ENCODE data around the gene CALN1.

The CALN1 gene

GRCh38 chr7:72292118-72292517, 120.0 kb downstream of the CALN1 start:
- H3K36me3 ChIP-seq (ENCODE audit: insufficient read depth, low read length): no peaks in the 10 kb centered on the region
- TF ChIP-seq CTCF (IDR thresholded peaks at IDR 0.05; ENCODE audit: low read length) (no peak), EZH2 (IDR thresholded peaks at IDR 0.05; ENCODE audit: borderline replicate concordance, low read length) (no peak)
- H3K4me1 ChIP-seq (ENCODE audit: insufficient read depth, low read length, severe bottlenecking): no peaks in the 10 kb centered on the region
- no peak overlapping the region for H2AFZ ChIP-seq (ENCODE audit: low read length)
- no peaks in the 10 kb centered on the region for H3K9me2 ChIP-seq (ENCODE audit: low read depth, low read length)
- H3K27me3 ChIP-seq (ENCODE audit: insufficient read depth, low read length): no peaks in the 10 kb centered on the region
- no peak overlapping the region for H3K4me3 ChIP-seq (ENCODE audit: low read depth, low read length, poor library complexity, severe bottlenecking)
- no peaks in the 10 kb centered on the region for H4K20me1 ChIP-seq (ENCODE audit: insufficient read depth, low read length)
- no peaks in the 10 kb centered on the region for H3K79me2 ChIP-seq (ENCODE audit: insufficient read depth, low read length)
- H3K27ac ChIP-seq (ENCODE audit: low read depth, low read length, poor library complexity, severe bottlenecking): no peak overlapping the region
- no peaks in the 10 kb centered on the region for H3F3A ChIP-seq (ENCODE audit: insufficient read depth, low read length)
- no peaks in the 10 kb centered on the region for H3K9me3 ChIP-seq (ENCODE audit: low read length)
- no peak overlapping the region for H3K9ac ChIP-seq (ENCODE audit: low read length)
- H3K4me2 ChIP-seq (ENCODE audit: low read length): no peak overlapping the region

GRCh38 chr7:72286519-72286918, 125.6 kb downstream of the CALN1 start:
- Histone ChIP-seq H4K20me1 (ENCODE audit: insufficient read depth, low read length) (no peaks in the 10 kb centered on the region), H3K9me3 (ENCODE audit: low read length) (no peaks in the 10 kb centered on the region), H3K4me2 (ENCODE audit: low read length) (no peak overlapping the region), H3K36me3 (ENCODE audit: insufficient read depth, low read length) (no peaks in the 10 kb centered on the region), H3K79me2 (ENCODE audit: insufficient read depth, low read length) (no peaks in the 10 kb centered on the region), H2AFZ (ENCODE audit: low read length) (no peak overlapping the region), H3K9ac (ENCODE audit: low read length) (no peak overlapping the region), H3K27me3 (ENCODE audit: insufficient read depth, low read length) (no peaks in the 10 kb centered on the region; the same call in 1 of the 2 replicates), H3K9me2 (ENCODE audit: low read depth, low read length) (no peaks in the 10 kb centered on the region), H3K4me1 (ENCODE audit: insufficient read depth, low read length, severe bottlenecking) (no peaks in the 10 kb centered on the region), H3K27ac (ENCODE audit: low read depth, low read length, poor library complexity, severe bottlenecking) (no peak overlapping the region), H3K4me3 (ENCODE audit: low read depth, low read length, poor library complexity, severe bottlenecking) (no peak overlapping the region), H3F3A (ENCODE audit: insufficient read depth, low read length) (no peaks in the 10 kb centered on the region)
- TF ChIP-seq CTCF (IDR thresholded peaks at IDR 0.05; ENCODE audit: low read length) (no peak), EZH2 (IDR thresholded peaks at IDR 0.05; ENCODE audit: borderline replicate concordance, low read length) (no peak)

DNA sequence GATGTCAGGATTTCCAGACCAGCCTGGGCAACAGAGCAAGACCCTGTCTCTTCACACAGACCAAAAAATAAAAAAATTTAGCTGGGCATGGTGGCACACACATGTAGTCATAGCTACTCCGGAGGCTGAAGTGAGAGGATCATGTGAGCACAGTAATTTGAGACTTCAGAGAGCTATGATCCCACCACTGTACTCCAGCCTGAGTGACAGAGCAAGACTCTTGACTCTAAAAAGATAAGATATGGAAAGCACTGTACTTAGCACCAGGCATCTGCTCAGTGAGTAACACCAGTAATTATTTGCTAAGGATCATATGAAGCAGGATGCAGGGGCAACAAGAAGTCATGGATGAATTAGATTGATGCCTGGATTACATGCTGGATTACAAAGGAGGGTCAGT, 128.8 kb downstream of the CALN1 start:
- no peaks in the 10 kb centered on the region for H3K4me1 ChIP-seq (ENCODE audit: insufficient read depth, low read length, severe bottlenecking)
- H3K4me3 ChIP-seq (ENCODE audit: low read depth, low read length, poor library complexity, severe bottlenecking): no peak overlapping the region
- no peaks in the 10 kb centered on the region for H3K9me2 ChIP-seq (ENCODE audit: low read depth, low read length)
- no peak overlapping the region for H3K27ac ChIP-seq (ENCODE audit: low read depth, low read length, poor library complexity, severe bottlenecking)
- H2AFZ ChIP-seq (ENCODE audit: low read length): no peak overlapping the region
- H3K27me3 ChIP-seq (ENCODE audit: insufficient read depth, low read length): no peaks in the 10 kb centered on the region; the same call in 1 of the 2 replicates
- H3K4me2 ChIP-seq (ENCODE audit: low read length): no peak overlapping the region
- TF ChIP-seq EZH2 (IDR thresholded peaks at IDR 0.05; ENCODE audit: borderline replicate concordance, low read length) (no peak), CTCF (IDR thresholded peaks at IDR 0.05; ENCODE audit: low read length) (no peak)
- H3K79me2 ChIP-seq (ENCODE audit: insufficient read depth, low read length): no peaks in the 10 kb centered on the region
- H4K20me1 ChIP-seq (ENCODE audit: insufficient read depth, low read length): no peaks in the 10 kb centered on the region
- no peaks in the 10 kb centered on the region for H3F3A ChIP-seq (ENCODE audit: insufficient read depth, low read length)
- H3K9me3 ChIP-seq (ENCODE audit: low read length): no peaks in the 10 kb centered on the region
- no peak overlapping the region for H3K9ac ChIP-seq (ENCODE audit: low read length)
- H3K36me3 ChIP-seq (ENCODE audit: insufficient read depth, low read length): no peaks in the 10 kb centered on the region
